Brain microvascular endothelial cell (primary cell): ENCODE measurements around the gene C5orf24.
A peak's percentile ranks its signal among the peaks of the same experiment; 100 is the strongest.
"Not testable (repeated sequence)": the region's sequence is repeated elsewhere in the genome, so short reads cannot be mapped to it uniquely, and the experiment has no call there.

Source experiments
- DNase-seq: peaks from one replicate; pipeline ENCODE4 v3.0.0-alpha.2; 2020
- H3K27ac ChIP-seq: fragments of 250-450 bp; sonication (Bioruptor Pico); 2 replicates; pipeline ENCODE4 v1.5.1; 2020; ENCODE audit warnings: mild to moderate bottlenecking, moderate library complexity
- H3K27me3 ChIP-seq: fragments of 250-450 bp; sonication (Bioruptor Pico); replicated peaks from 2 replicates; pipeline ENCODE4 v1.5.1; 2020; ENCODE audit warnings: mild to moderate bottlenecking
- H3K36me3 ChIP-seq: fragments of 250-450 bp; sonication (Bioruptor Pico); replicated peaks from 2 replicates; pipeline ENCODE4 v1.5.1; 2020; ENCODE audit warnings: mild to moderate bottlenecking
- H3K4me3 ChIP-seq: 2 replicates; pipeline ENCODE4 v1.5.1; 2011; ENCODE audit warnings: low read depth, mild to moderate bottlenecking, control low read depth, low read length, moderate library complexity
- CTCF ChIP-seq: IDR thresholded peaks from 2 replicates; pipeline ENCODE4 v1.5.1; 2011; ENCODE audit warnings: low read depth, mild to moderate bottlenecking, moderate library complexity, low read length, control low read depth, inconsistent platforms; ENCODE audit errors: missing control alignments
- in situ Hi-C: cut with HindIII; loops from 2 replicates; pipeline ENCODE4 v1.10.0; 2017; ENCODE audit warnings: low sequenced_read_pairs, low pct_ligation_motif_present

The C5orf24 gene

GRCh38 chr5:134845335-134845851 lies 375 bp upstream of the C5orf24 start:
- peak; percentile 18 for DNase-seq
- H3K4me3 ChIP-seq = peak overlapping the region; percentile 90
- in situ Hi-C loops = no loop called here
- no peaks in the 10 kb centered on the region for H3K27me3 ChIP-seq
- H3K27ac ChIP-seq = peak overlapping the region; percentile 94
- H3K36me3 ChIP-seq = peaks cover 21% of the 10 kb centered on the region
- TF ChIP-seq CTCF = no peak

GRCh38 chr5:134846641-134846960 lies 833 bp downstream of the C5orf24 start:
- Histone ChIP-seq H3K36me3 (peaks cover 23% of the 10 kb centered on the region), H3K27me3 (no peaks in the 10 kb centered on the region), H3K4me3 (peak overlapping the region; percentile 90), H3K27ac (peak overlapping the region; percentile 94)
- in situ Hi-C loops = no loop called here
- no peak for TF ChIP-seq CTCF
- DNase-seq = peak; percentile 6

GRCh38 chr5:134849434-134849933 lies 3.7 kb downstream of the C5orf24 start:
- H3K27me3 ChIP-seq, in situ Hi-C loops, H3K4me3 ChIP-seq, H3K27ac ChIP-seq, DNase-seq: not testable (repeated sequence)
- H3K36me3 ChIP-seq = peaks cover 42% of the 10 kb centered on the region

GRCh38 chr5:134851307-134851923 lies 5.6 kb downstream of the C5orf24 start:
- TF ChIP-seq CTCF = peak; percentile 74
- in situ Hi-C loops = no loop called here
- DNase-seq = peak; percentile 61
- Histone ChIP-seq H3K4me3 (no peak overlapping the region), H3K27ac (peak overlapping the region; percentile 34), H3K36me3 (peaks cover 57% of the 10 kb centered on the region), H3K27me3 (no peaks in the 10 kb centered on the region)

GRCh38 chr5:134856465-134856864 lies 10.7 kb downstream of the C5orf24 start:
- DNase-seq, in situ Hi-C loops, H3K4me3 ChIP-seq, H3K27ac ChIP-seq, H3K27me3 ChIP-seq: not testable (repeated sequence)
- peaks cover 60% of the 10 kb centered on the region for H3K36me3 ChIP-seq

GRCh38 chr5:134857401-134857800 lies 11.6 kb downstream of the C5orf24 start:
- no peaks in the 10 kb centered on the region for H3K27me3 ChIP-seq
- H3K4me3 ChIP-seq = no peak overlapping the region
- no peak for TF ChIP-seq CTCF
- peaks cover 59% of the 10 kb centered on the region for H3K36me3 ChIP-seq
- no peak overlapping the region for H3K27ac ChIP-seq
- in situ Hi-C loops = no loop called here
- DNase-seq = no peak

GRCh38 chr5:134864707-134865106 lies 18.9 kb downstream of the C5orf24 start:
- Histone ChIP-seq H3K27me3 (no peaks in the 10 kb centered on the region), H3K36me3 (peaks cover 20% of the 10 kb centered on the region), H3K27ac (no peak overlapping the region), H3K4me3 (no peak overlapping the region)
- in situ Hi-C loops = no loop called here
- no peak for DNase-seq
- no peak for TF ChIP-seq CTCF
